MM.1S (cell line): ENCODE data around the gene SH3TC1.

Experiments
- DNase-seq: peaks from one replicate; pipeline ENCODE4 v3.0.0-alpha.2; 2015
- H2AFZ ChIP-seq: fragments of 300-600 bp; sonication (generic); 2 replicates; pipeline ENCODE4 v1.6.0; 2016; ENCODE audit warnings: antibody characterized with exemption, low read length
- H3F3A ChIP-seq: fragments of 300-600 bp; sonication (generic); 2 replicates; pipeline ENCODE4 v1.6.1; 2016; ENCODE audit warnings: mild to moderate bottlenecking, antibody characterized with exemption, low read length, moderate library complexity, mixed read lengths; ENCODE audit not compliant: insufficient read depth
- H3K27ac ChIP-seq: fragments of 300-600 bp; sonication (generic); 2 replicates; pipeline ENCODE4 v1.5.1; 2016; ENCODE audit warnings: mild to moderate bottlenecking, low read length
- H3K27me3 ChIP-seq: fragments of 300-600 bp; sonication (generic); replicated peaks from 2 replicates; pipeline ENCODE4 v1.6.0; 2016; ENCODE audit warnings: low read length; ENCODE audit not compliant: insufficient read depth
- H3K36me3 ChIP-seq: fragments of 300-600 bp; sonication (generic); replicated peaks from 2 replicates; pipeline ENCODE4 v1.6.1; 2016; ENCODE audit warnings: mild to moderate bottlenecking, low read length, mixed read lengths; ENCODE audit not compliant: insufficient read depth
- H3K4me1 ChIP-seq: fragments of 300-600 bp; sonication (generic); 2 replicates; pipeline ENCODE4 v1.6.1; 2016; ENCODE audit warnings: low read length, mixed read lengths
- H3K4me2 ChIP-seq: fragments of 300-600 bp; sonication (generic); 2 replicates; pipeline ENCODE4 v1.6.0; 2016; ENCODE audit warnings: low read depth, low read length
- H3K4me3 ChIP-seq: fragments of 300-600 bp; sonication (generic); 2 replicates; pipeline ENCODE4 v1.5.1; 2016; ENCODE audit warnings: low read length, mixed read lengths
- H3K79me2 ChIP-seq: fragments of 300-600 bp; sonication (generic); 2 replicates; pipeline ENCODE4 v1.6.1; 2016; ENCODE audit warnings: mixed run types, low read length, mixed read lengths
- H3K9ac ChIP-seq: fragments of 300-600 bp; sonication (generic); 2 replicates; pipeline ENCODE4 v1.6.1; 2016; ENCODE audit warnings: low read length, mixed read lengths
- H3K9me2 ChIP-seq: fragments of 300-600 bp; sonication (generic); replicated peaks from 2 replicates; pipeline ENCODE4 v1.6.1; 2016; ENCODE audit warnings: mild to moderate bottlenecking, low read length, mixed read lengths; ENCODE audit not compliant: insufficient read depth
- H3K9me3 ChIP-seq: fragments of 300-600 bp; sonication (generic); replicated peaks from 2 replicates; pipeline ENCODE4 v1.6.1; 2016; ENCODE audit warnings: mild to moderate bottlenecking, low read length, mixed read lengths; ENCODE audit not compliant: insufficient read depth
- H4K20me1 ChIP-seq: fragments of 300-600 bp; sonication (generic); 2 replicates; pipeline ENCODE4 v1.6.1; 2016; ENCODE audit warnings: mild to moderate bottlenecking, low read length, moderate library complexity, mixed read lengths; ENCODE audit not compliant: insufficient read depth
- CTCF ChIP-seq: fragments of 300-600 bp; sonication (generic); IDR thresholded peaks from 2 replicates; pipeline ENCODE4 v1.5.1; 2016; ENCODE audit warnings: antibody characterized with exemption, low read length, mixed read lengths
- EZH2 ChIP-seq: fragments of 300-600 bp; sonication (generic); optimal IDR thresholded peaks from 2 replicates; pipeline ENCODE3; 2017; ENCODE audit warnings: low read depth, mild to moderate bottlenecking, antibody characterized with exemption, low read length, mixed read lengths
- EZH2phosphoT487 ChIP-seq: fragments of 300-600 bp; sonication (generic); IDR thresholded peaks from 2 replicates; pipeline ENCODE4 v1.6.1; 2018; ENCODE audit warnings: antibody characterized with exemption, low read length

Gene SH3TC1

GRCh38 chr4:8209181-8209874, 10.2 kb downstream of the SH3TC1 start:
- H3K9me3 ChIP-seq: no peaks in the 10 kb centered on the region
- H3K9ac ChIP-seq: no peak overlapping the region
- H3K27ac ChIP-seq: no peak overlapping the region
- DNase-seq: no peak
- H3K79me2 ChIP-seq: no peaks in the 10 kb centered on the region
- no peak overlapping the region for H2AFZ ChIP-seq
- no peak overlapping the region for H3K4me2 ChIP-seq
- no peak for TF ChIP-seq EZH2
- TF ChIP-seq CTCF: no peak
- no peak for TF ChIP-seq EZH2phosphoT487
- H3K4me1 ChIP-seq: no peaks in the 10 kb centered on the region
- H3K9me2 ChIP-seq: no peaks in the 10 kb centered on the region
- H3F3A ChIP-seq: no peaks in the 10 kb centered on the region
- no peaks in the 10 kb centered on the region for H4K20me1 ChIP-seq
- peaks cover 14% of the 10 kb centered on the region; the same call in 1 of the 2 replicates for H3K27me3 ChIP-seq
- H3K4me3 ChIP-seq: no peak overlapping the region
- H3K36me3 ChIP-seq: no peaks in the 10 kb centered on the region

DNA sequence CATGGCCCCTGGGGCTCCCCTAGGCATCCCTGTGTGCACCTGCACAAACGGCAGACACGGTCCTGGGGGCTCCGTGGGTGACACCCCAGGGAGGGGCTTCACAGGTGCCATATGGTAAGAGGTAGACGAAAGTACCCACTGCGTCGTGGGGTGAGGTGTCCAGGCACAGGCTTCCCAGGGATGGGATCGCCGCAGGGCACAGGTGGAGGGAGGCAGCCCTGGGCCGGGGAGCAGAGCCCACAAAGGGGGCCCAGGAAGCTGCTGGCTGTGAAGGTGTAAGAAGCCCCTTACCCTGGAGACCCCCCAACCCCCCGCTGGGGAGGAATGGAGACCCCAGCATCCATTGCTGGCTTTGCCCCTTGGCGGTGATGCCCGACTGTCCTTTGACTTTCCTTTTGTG, 10.9 kb downstream of the SH3TC1 start:
- TF ChIP-seq CTCF: no peak
- no peak for TF ChIP-seq EZH2phosphoT487
- TF ChIP-seq EZH2: no peak
- H3K36me3 ChIP-seq: no peaks in the 10 kb centered on the region
- peaks cover 21% of the 10 kb centered on the region; the same call in 1 of the 2 replicates for H3K27me3 ChIP-seq
- H4K20me1 ChIP-seq: no peaks in the 10 kb centered on the region
- no peak overlapping the region for H3K9ac ChIP-seq
- H2AFZ ChIP-seq: no peak overlapping the region
- no peak overlapping the region for H3K4me2 ChIP-seq
- no peak overlapping the region for H3K27ac ChIP-seq
- H3K79me2 ChIP-seq: no peaks in the 10 kb centered on the region
- H3K9me3 ChIP-seq: no peaks in the 10 kb centered on the region
- no peaks in the 10 kb centered on the region for H3K4me1 ChIP-seq
- no peak overlapping the region for H3K4me3 ChIP-seq
- DNase-seq: no peak
- H3K9me2 ChIP-seq: no peaks in the 10 kb centered on the region
- H3F3A ChIP-seq: no peaks in the 10 kb centered on the region

DNA sequence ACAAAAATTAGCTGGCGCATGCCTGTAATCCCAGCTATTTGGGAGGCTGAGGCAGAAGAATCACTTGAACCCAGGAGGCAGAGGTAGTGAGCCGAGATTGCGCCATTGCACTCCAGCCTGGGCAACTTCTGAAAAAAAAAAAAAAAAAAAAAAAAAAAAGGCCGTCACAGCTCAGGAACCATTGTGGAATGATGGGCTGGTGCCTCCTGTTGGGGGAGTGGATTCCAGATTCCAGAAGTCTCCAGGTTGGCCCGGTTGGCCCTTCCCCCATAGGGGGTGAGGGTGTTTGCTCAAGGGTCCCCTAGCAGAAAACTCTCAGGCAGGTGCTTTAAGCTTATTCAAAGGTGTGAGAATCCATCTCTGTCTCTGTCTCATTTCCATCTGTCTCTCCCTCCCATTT, 11.5 kb downstream of the SH3TC1 start:
- DNase-seq: no peak
- no peak overlapping the region for H3K4me2 ChIP-seq
- no peaks in the 10 kb centered on the region for H3K9me2 ChIP-seq
- peaks cover 26% of the 10 kb centered on the region; the same call in 1 of the 2 replicates for H3K27me3 ChIP-seq
- H3K36me3 ChIP-seq: no peaks in the 10 kb centered on the region
- no peaks in the 10 kb centered on the region for H3F3A ChIP-seq
- no peaks in the 10 kb centered on the region for H3K4me1 ChIP-seq
- no peak overlapping the region for H3K4me3 ChIP-seq
- no peak overlapping the region for H2AFZ ChIP-seq
- H3K27ac ChIP-seq: no peak overlapping the region
- H3K79me2 ChIP-seq: no peaks in the 10 kb centered on the region
- H3K9ac ChIP-seq: no peak overlapping the region
- no peaks in the 10 kb centered on the region for H4K20me1 ChIP-seq
- H3K9me3 ChIP-seq: no peaks in the 10 kb centered on the region
- no peak for TF ChIP-seq CTCF
- no peak for TF ChIP-seq EZH2phosphoT487
- TF ChIP-seq EZH2: no peak
